ENCODE measurements around the gene NLRP5.
"Not testable (repeated sequence)": the region's sequence is repeated elsewhere in the genome, so short reads cannot be mapped to it uniquely, and the experiment has no call there.

NLRP5 gene

GRCh38 chr19:55986487-55986886 lies at the start of gene NLRP5:
NLRP5 (plus strand) TSS chr19:55986775.
- no peak for DNase-seq (ENCODE audit: low read depth)

GRCh38 chr19:55939206-55939605 lies 47.4 kb upstream of the NLRP5 start:
- no peak for DNase-seq (ENCODE audit: low read depth)

- no peak for DNase-seq (ENCODE audit: low read depth)
Measured at GRCh38 chr19:55940306-55940705, 46.3 kb upstream of the NLRP5 start.

GRCh38 chr19:55947532-55947931 lies 39.0 kb upstream of the NLRP5 start, which contains the start of gene NLRP8:
NLRP8 (plus strand) TSS chr19:55947832.
- DNase-seq (ENCODE audit: low read depth), result no peak

- not testable (repeated sequence) for DNase-seq (ENCODE audit: low read depth)
Measured at GRCh38 chr19:55950566-55950965, 36.0 kb upstream of the NLRP5 start.

- DNase-seq (ENCODE audit: low read depth), result no peak
Measured at GRCh38 chr19:55956431-55956830, 30.1 kb upstream of the NLRP5 start.

GRCh38 chr19:55958356-55958755 lies 28.2 kb upstream of the NLRP5 start:
- no peak for DNase-seq (ENCODE audit: low read depth)

- no peak for DNase-seq (ENCODE audit: low read depth)
Measured at GRCh38 chr19:55959996-55960675, 26.4 kb upstream of the NLRP5 start.

GRCh38 chr19:55962186-55962585 lies 24.4 kb upstream of the NLRP5 start:
- no peak for DNase-seq (ENCODE audit: low read depth)

- DNase-seq (ENCODE audit: low read depth), result no peak
Measured at GRCh38 chr19:55973982-55974381, 12.6 kb upstream of the NLRP5 start.

GRCh38 chr19:55980415-55980814 lies 6.2 kb upstream of the NLRP5 start:
- DNase-seq (ENCODE audit: low read depth), result no peak

GRCh38 chr19:55985254-55985653 lies 1.3 kb upstream of the NLRP5 start:
- DNase-seq (ENCODE audit: low read depth), result no peak

- DNase-seq (ENCODE audit: low read depth), result no peak
Measured at GRCh38 chr19:55990831-55991230, 4.3 kb downstream of the NLRP5 start.

GRCh38 chr19:55993492-55993891 lies 6.9 kb downstream of the NLRP5 start:
- no peak for DNase-seq (ENCODE audit: low read depth)

- DNase-seq (ENCODE audit: low read depth), result no peak
Measured at GRCh38 chr19:56014765-56015164, 28.2 kb downstream of the NLRP5 start.

- DNase-seq (ENCODE audit: low read depth), result no peak
Measured at GRCh38 chr19:56015756-56016155, 29.2 kb downstream of the NLRP5 start.

- not testable (repeated sequence) for DNase-seq (ENCODE audit: low read depth)
Measured at GRCh38 chr19:56019325-56019724, 32.8 kb downstream of the NLRP5 start.

- DNase-seq (ENCODE audit: low read depth), result not testable (repeated sequence)
Measured at GRCh38 chr19:56020355-56020975, 33.9 kb downstream of the NLRP5 start.

- DNase-seq (ENCODE audit: low read depth), result no peak
Measured at GRCh38 chr19:56026769-56027168, 40.2 kb downstream of the NLRP5 start.

GRCh38 chr19:56053596-56053995 lies 67.0 kb downstream of the NLRP5 start:
- DNase-seq (ENCODE audit: low read depth), result no peak

- DNase-seq (ENCODE audit: low read depth), result no peak
Measured at GRCh38 chr19:56066152-56067023, 79.8 kb downstream of the NLRP5 start.

- no peak for DNase-seq (ENCODE audit: low read depth)
Measured at GRCh38 chr19:56069642-56070041, 83.1 kb downstream of the NLRP5 start.

GRCh38 chr19:56071151-56071550 lies 84.6 kb downstream of the NLRP5 start:
- DNase-seq (ENCODE audit: low read depth), result no peak
